ENCODE data around the gene MAGT1.

DNA sequence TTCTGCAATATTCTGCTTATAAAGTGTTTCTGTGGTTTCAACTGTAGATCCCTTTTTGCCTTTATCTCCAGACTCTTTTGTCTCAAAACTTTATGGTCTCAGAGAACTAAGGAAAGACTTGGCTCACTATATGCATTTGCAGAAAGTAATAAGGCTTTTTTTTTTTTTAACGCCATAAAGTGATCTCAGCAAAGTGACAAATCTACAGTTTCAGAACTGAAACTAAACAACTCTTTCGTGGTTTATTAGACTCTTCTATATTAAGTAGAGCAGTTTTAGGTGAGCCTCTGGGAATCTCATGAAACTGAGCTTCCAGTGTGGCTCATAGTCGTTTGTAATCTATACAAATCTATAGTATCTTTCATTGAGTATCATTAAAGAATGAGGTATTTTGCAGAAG is 30.5 kb upstream of the MAGT1 start:
- TF ChIP-seq CTCF (IDR thresholded peaks at IDR 0.05; ENCODE audit: low read depth, low read length, missing input control): no peak
- no peak for TF ChIP-seq TAF1 (conservative IDR thresholded peaks at IDR 0.05)
- no peak for TF ChIP-seq SP1 (IDR thresholded peaks at IDR 0.05)
- TF ChIP-seq, protein P1, sequence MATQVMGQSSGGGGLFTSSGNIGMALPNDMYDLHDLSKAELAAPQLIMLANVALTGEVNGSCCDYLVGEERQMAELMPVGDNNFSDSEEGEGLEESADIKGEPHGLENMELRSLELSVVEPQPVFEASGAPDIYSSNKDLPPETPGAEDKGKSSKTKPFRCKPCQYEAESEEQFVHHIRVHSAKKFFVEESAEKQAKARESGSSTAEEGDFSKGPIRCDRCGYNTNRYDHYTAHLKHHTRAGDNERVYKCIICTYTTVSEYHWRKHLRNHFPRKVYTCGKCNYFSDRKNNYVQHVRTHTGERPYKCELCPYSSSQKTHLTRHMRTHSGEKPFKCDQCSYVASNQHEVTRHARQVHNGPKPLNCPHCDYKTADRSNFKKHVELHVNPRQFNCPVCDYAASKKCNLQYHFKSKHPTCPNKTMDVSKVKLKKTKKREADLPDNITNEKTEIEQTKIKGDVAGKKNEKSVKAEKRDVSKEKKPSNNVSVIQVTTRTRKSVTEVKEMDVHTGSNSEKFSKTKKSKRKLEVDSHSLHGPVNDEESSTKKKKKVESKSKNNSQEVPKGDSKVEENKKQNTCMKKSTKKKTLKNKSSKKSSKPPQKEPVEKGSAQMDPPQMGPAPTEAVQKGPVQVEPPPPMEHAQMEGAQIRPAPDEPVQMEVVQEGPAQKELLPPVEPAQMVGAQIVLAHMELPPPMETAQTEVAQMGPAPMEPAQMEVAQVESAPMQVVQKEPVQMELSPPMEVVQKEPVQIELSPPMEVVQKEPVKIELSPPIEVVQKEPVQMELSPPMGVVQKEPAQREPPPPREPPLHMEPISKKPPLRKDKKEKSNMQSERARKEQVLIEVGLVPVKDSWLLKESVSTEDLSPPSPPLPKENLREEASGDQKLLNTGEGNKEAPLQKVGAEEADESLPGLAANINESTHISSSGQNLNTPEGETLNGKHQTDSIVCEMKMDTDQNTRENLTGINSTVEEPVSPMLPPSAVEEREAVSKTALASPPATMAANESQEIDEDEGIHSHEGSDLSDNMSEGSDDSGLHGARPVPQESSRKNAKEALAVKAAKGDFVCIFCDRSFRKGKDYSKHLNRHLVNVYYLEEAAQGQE (IDR thresholded peaks at IDR 0.05): no peak
- TF ChIP-seq ATF3 (IDR thresholded peaks at IDR 0.05): no peak
